Activated effector memory CD4-positive, alpha-beta T cell treated with anti-CD3 and anti-CD28 coated beads, Interleukin-2, amount 50 U/mL, for 16 hours (primary cell): Measurements from ENCODE around the gene KLRD1.
"Not testable (repeated sequence)": the region's sequence is repeated elsewhere in the genome, so short reads cannot be mapped to it uniquely, and the experiment has no call there.

Experiments used
- DNase-seq: peaks from one replicate; pipeline ENCODE4 v3.0.0-alpha.2; 2020

Gene KLRD1

DNA sequence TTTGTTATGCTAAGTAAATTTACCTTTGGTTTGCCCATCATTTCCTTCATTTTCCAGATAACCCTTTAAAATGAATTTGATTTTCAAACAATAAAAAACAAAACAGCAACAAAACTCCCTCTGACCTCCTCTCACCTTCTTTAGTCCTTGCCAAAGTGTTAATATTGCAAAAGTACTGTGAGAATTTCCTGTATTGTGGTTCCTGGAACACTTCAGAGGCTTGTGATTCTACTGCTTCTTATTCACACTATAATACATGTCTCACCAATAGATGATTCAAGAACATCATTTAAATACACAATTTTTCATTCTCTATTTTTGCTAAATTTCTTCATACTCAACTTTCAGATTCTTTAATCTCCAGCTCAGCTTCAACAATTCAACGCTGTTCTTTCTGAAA is at the start of gene KLRD1:
Gene KLRD1 (plus strand): TSS at position 241 of the 400 bp plus-strand sequence. CDS start 208 bp downstream, outside the sequence.
- DNase-seq, result no peak

DNA sequence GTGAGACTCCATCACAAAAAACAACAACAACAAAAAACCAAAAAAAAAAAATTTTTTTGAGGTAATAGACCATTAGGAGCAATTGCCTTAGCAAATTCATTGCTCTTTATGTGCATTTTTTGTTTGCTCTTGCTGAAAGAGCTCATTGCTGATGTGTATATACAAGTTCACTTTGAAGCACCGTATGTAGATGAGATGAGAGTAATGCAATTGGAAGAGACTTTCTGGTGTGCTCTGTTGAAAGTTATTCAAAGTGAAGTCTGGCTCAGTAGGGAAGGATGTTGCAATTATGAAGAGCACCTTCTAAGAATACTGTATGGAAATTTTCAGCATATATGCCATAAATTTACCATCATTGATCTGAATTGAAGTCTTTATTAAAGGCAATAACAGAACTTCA is 46.7 kb upstream of the KLRD1 start:
- no peak for DNase-seq

- no peak for DNase-seq
Observed at GRCh38 chr12:10268037-10268436, 39.6 kb upstream of the KLRD1 start.

- no peak for DNase-seq
Observed at GRCh38 chr12:10272467-10272866, 35.2 kb upstream of the KLRD1 start.

- no peak for DNase-seq
Observed at GRCh38 chr12:10276774-10277173, 30.9 kb upstream of the KLRD1 start.

DNA sequence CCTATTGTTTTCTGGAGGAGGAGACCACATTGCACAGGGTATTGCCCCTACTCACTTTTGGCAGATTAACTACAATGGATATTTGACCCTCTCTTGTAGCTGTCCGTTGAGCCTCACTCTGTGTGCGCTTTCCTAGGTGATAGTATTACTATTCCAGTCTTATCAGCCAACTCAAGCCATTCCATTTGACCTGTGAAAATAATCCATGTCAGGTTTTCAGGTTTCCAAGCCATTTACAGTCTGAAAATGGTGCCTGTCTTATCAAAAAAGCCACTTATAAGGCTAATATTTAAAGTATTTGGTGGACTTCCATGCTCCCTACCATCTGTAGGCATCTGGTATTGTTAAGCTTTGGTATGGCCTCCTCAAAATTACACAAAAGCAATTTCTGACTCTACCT is 29.6 kb upstream of the KLRD1 start:
- no peak for DNase-seq

DNA sequence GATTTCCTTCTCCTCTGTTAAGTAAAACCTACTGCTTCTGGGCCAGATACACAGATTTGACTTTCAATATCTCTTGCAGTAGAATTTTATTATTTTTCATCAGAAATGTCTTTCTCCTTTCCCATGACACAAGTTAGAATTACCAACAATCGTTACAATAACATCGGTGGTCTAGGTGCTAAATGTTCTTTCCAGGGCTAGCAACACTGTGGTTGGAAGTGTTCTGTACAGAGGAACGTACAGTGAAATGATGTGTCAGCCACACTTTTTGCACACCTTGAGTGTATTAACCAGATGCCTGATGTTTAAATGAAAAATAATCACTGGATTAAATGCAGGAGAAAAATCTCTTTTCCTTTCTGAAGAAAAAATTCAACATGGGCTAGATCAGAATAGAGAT is 27.7 kb upstream of the KLRD1 start:
- no peak for DNase-seq

GRCh38 chr12:10283027-10283426 is 24.6 kb upstream of the KLRD1 start:
- DNase-seq, result no peak

DNA sequence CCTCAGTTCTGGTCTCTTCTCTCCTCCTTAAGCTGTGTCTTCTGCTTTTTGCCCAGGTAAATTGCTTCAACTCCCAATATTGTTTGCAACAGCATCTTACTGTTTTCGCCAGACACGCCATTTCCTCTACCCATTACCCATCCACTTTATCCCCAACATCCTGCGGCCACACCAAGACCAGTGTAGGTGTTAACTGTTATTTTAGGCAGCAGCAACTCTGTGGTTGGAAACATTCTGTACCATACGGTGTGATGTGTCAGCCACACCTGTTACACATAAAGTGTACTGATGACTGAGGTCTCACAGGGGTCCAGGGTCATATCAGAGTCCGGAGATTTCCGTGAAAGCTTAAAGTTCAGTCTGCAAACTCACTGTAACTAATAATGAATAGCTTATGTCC is 21.8 kb upstream of the KLRD1 start:
- DNase-seq, result no peak

DNA sequence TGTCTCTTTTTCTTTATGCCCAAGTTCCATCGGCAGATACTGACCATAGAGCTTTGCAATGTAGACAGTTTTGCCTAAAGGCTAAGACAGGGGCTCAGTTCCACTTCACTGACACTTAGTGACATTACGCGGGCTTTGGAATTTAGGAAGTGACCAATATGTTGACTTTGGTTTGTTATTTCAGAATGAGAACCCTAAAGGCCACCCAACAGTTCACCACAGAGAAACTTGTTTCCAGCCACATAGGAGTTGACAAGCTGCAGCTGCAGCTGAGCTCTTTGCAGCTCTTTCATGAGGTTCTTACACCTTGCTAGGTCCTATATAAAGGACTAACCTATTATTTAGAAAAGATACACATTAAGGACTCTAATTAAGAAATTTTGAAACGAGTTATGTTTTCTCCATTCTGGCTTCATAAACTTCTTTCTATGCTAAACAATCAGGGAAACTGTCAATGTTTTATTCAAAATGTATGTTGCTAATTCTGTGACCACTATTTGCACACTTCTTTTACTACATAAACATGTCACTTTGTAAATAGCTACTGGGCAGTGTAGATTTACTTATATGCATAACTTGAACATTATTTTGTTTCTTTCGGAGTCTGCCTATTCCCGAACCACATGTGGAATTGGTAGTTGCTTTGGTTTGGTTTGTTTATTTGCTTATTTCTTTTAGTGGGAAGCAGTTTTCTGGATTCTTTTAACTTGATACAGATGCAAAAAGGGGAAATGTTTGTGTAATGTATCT is 18.5 kb upstream of the KLRD1 start:
- DNase-seq, result no peak

DNA sequence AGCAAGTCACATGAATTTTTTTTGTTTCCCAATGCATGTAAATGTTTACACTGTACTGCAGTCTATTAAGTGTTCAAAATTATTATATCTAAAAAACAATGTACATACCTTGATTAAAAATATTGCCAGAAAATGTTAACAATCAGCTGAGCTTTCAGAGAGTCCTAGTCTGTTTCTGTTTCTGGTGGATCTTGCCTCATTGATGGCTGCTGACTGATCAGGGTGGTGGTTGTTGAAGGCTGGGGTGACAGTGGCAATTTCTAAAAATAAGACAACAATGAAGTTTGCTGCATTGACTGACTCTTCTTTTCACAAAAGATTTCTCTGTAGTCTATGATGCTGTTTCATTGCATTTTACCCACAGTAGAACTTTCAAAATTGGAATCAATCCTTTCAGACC is 16.6 kb upstream of the KLRD1 start:
- no peak for DNase-seq

GRCh38 chr12:10293151-10293550 is 14.5 kb upstream of the KLRD1 start:
- no peak for DNase-seq

DNA sequence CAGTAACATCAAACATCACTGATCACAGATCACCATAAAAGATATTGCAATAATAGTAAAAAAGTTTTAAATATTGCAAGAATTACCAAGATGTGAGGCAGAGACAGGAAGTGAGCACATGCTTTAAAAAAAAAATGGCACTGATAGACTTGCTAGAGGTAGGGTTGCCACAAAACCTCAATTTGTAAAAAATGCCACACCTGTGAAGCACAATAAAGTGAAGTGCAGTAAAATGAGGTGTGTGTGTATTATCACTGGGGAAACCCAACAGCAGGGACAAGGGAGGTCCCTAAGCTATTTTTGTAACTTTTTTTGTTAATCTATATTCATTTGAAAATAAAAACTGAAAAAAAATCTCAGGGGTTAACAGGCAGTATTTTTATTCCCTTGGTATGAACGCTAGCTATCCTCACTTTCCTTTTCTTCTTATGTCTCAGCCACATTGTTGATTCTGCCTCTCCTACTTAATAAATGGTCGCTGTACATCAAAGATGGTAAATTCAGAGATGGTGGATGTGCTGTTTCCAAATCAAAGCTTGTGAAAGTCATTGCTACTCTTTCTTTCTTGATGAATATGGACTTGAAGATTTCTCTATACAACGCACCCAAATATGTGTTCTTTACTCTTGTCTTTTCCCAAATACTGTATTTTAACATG is 14.0 kb upstream of the KLRD1 start:
- no peak for DNase-seq

DNA sequence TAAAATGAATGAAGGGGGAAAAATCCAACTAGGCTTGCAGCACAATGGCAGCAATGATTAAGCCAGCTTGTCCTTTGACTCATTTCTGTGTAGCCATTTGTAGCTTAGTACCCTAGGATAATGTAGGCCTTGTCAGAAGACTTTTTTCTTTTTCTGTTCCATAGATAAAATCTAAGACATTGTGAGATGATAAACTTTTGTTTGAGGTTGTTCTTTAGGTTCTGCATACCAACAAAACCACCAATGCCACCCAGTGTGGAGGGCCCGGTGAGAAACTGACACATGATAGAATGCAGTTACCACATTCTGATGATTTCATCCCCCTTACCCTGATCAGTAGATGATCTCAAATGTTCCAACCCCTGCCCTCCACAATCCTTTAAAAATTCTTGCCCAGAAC is 6.6 kb upstream of the KLRD1 start:
- no peak for DNase-seq

DNA sequence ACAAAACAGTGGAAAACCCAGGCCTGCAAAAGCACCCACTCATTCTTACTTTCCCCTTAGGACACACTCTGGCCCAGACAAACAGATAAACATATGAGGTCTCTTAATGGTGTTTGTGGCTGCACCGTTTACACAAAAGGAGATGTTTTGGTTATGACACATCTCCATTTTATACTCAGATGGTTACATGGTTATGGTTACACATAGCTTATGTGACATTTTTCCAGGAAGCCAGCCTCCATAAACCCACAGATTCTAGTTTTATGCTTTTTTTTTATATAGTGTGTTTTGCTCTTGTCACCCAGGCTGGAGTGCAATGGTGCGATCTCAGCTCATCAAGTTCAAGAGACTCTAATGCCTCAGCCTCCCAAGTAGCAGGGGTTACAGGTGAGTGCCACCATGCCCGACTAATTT is 3.5 kb upstream of the KLRD1 start:
- no peak for DNase-seq

DNA sequence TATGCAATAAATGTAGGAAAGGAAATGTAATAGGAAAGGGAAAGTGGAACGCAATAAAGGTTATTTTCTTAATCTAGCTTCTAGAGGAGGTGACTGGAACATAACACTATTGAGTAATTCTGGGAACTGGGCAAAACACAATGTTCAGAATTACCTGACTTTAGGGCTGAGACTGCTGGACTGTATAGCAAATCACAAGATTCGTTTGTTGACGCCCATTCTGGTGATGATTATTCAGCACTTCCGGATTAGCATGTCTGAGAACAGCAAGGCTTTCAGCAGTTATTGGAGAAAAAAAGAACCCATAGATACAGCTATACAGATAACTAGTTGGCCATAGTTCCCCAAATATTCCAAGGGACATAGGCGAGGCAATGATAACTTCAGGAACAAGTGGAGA is 2.3 kb upstream of the KLRD1 start:
- no peak for DNase-seq

- DNase-seq, result no peak
Observed at GRCh38 chr12:10310926-10311720, 3.5 kb downstream of the KLRD1 start.

DNA sequence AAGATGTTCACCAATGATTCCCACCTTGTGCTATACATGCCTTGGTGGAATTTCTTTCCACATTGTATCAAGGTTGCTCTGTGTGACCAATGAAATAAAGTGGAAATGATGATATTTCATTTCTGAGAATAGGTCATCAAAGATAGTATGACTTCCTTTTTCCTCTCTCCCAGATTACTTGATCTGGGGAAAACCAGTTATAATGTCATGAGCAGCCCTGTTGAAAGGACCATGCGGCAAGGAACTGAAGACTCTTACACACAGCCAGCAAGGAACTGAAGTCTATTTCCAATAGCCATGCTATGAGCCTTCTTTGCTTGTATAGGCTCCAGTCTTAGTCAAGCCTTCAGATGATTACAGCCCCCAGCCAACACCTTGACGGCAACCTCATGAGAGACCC is 11.7 kb downstream of the KLRD1 start:
- DNase-seq, result no peak

DNA sequence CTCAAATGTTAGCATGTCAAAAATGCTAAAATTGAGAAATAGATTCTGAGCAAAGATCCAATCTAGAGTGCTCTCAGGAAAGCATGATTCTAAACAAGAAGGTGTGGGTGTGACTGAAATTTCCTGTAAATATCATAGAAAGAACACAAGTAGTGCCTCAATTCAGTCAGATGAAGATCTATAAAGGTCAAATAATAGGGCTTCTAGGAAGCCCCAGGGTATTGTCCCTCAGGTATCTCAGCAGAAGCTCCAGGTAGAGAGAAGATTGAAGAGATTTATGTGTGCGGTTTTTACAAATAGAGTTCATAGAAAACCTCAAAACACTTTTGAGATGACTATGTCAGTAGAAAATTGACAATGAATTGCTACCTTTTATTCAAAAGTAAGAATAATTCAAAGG is 13.0 kb downstream of the KLRD1 start:
- DNase-seq, result no peak

DNA sequence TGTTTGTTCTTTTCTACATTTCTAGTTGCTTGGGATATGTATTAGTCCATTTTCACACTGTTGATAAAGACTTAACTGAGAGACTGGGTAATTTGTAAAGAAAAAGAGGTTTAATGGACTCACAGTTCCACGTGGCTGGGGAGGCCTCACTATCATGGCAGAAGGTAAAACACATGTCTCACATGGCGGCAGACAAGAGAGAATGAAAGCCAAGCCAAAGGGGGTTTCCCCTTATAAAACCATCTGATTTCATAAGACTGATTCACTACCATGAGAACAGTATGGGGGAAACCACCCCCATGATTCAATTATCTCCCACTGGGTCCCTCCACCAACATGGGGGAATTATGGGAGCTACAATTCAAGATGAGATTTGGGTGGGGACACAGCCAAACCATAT is 21.0 kb downstream of the KLRD1 start:
- not testable (repeated sequence) for DNase-seq

DNA sequence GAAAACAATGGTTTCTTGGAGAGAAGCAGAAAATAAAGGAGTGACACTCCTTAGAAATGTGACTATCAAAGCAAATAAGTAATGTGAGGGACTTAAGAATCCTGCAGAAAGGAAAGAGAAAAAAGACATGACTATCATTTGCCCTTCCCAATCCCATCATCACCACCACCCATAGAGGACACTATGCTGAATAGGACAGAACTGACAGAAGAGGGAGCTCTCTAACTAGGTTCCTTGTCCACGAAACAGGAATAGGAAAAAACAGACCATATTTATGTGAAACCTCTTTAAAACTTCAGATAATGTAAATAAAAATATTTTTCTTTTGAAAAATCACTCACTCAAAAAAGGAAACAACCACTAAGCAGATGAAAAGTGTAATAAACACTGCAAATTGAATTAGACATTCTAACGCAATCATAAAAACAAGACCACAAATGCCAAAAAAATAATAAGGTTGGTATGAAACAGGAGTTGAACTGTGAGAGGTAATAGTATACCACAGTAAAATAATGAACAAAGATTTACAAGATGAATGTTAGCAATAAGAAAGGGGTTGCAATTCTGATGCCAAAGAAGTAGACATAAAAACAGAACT is 24.1 kb downstream of the KLRD1 start:
- no peak for DNase-seq

DNA sequence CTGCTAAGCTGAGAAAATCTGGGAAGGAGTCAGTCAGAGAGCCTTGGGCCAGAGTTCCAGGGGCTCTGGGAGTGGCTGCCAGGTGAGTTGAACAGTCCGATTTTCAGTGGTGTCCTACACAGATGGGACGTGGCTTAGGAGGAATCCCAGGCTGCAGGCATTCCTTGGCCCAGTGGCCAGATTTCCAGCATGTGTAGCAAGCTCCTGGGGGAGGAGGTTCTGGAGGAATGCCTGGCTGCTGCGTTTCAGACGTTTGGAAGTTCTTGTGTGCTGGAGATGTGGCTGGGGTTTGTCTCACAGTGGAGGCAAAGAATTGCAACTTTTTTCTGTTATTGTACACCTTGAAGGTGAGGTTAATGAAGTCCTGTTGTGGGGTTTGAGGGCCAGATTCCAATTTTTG is 28.5 kb downstream of the KLRD1 start:
- DNase-seq, result not testable (repeated sequence)

DNA sequence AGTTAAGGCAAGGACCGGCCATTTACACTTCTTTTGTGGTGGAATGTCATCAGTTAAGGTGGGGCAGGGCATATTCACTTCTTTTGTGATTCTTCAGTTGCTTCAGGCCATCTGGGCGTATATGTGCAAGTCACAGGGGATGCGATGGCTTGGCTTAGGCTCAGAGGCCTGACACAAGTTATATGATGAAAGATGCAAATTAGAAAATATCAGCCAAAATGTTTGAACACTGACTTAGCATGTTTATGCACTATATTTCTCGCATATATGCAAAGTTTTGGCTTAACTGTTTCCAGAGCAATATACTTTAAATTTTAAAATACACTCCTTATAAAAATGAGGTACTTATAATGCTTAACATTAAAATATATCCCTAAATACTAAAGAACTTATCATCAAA is 30.8 kb downstream of the KLRD1 start:
- not testable (repeated sequence) for DNase-seq
